Putamen (tissue), 1 donor: ENCODE data around the gene RANBP17.
"Not testable (repeated sequence)": the region's sequence is repeated elsewhere in the genome, so short reads cannot be mapped to it uniquely, and the experiment has no call there.

ENCODE experiments used
- DNase-seq: peaks from one replicate; pipeline ENCODE4 v3.0.0-alpha.2; 2016; ENCODE audit warnings: low spot score

The RANBP17 gene

GRCh38 chr5:170861917-170862766 lies at the start of gene RANBP17:
Gene RANBP17 (plus strand): TSS chr5:170862018.
- no peak for DNase-seq

- DNase-seq: no peak
These were observed 48.6 kb upstream of the RANBP17 start for GRCh38 chr5:170813231-170813630.

GRCh38 chr5:170817195-170817594 lies 44.6 kb upstream of the RANBP17 start:
- no peak for DNase-seq

GRCh38 chr5:170818232-170818631 lies 43.6 kb upstream of the RANBP17 start:
- DNase-seq: no peak

GRCh38 chr5:170819824-170820223 lies 42.0 kb upstream of the RANBP17 start:
- no peak for DNase-seq

GRCh38 chr5:170821257-170821800 lies 40.5 kb upstream of the RANBP17 start:
- no peak for DNase-seq

- no peak for DNase-seq
These were observed 35.7 kb upstream of the RANBP17 start for GRCh38 chr5:170826117-170826516.

- DNase-seq: no peak
These were observed 29.6 kb upstream of the RANBP17 start for GRCh38 chr5:170832241-170832640.

- not testable (repeated sequence) for DNase-seq
These were observed 27.8 kb upstream of the RANBP17 start for GRCh38 chr5:170833981-170834380.

GRCh38 chr5:170836226-170836625 lies 25.6 kb upstream of the RANBP17 start:
- DNase-seq: no peak

- DNase-seq: no peak
These were observed 17.9 kb upstream of the RANBP17 start for GRCh38 chr5:170843870-170844269.

- no peak for DNase-seq
These were observed 17.2 kb upstream of the RANBP17 start for GRCh38 chr5:170844651-170845050.

GRCh38 chr5:170846416-170846815 lies 15.4 kb upstream of the RANBP17 start:
- DNase-seq: no peak

GRCh38 chr5:170846846-170847245 lies 15.0 kb upstream of the RANBP17 start:
- no peak for DNase-seq

- DNase-seq: no peak
These were observed 13.8 kb upstream of the RANBP17 start for GRCh38 chr5:170848033-170848432.

GRCh38 chr5:170849374-170849773 lies 12.4 kb upstream of the RANBP17 start:
- DNase-seq: no peak

- no peak for DNase-seq
These were observed 7.3 kb upstream of the RANBP17 start for GRCh38 chr5:170854566-170854965.

GRCh38 chr5:170857066-170857465 lies 4.8 kb upstream of the RANBP17 start:
- no peak for DNase-seq

GRCh38 chr5:170860415-170860814 lies 1.4 kb upstream of the RANBP17 start:
- no peak for DNase-seq

- DNase-seq: no peak
These were observed 776 bp upstream of the RANBP17 start for GRCh38 chr5:170860818-170861666.

- no peak for DNase-seq
These were observed 226 bp upstream of the RANBP17 start for GRCh38 chr5:170861667-170861916.

GRCh38 chr5:170863646-170864045 lies 1.8 kb downstream of the RANBP17 start:
- DNase-seq: no peak

- no peak for DNase-seq
These were observed 3.8 kb downstream of the RANBP17 start for GRCh38 chr5:170865622-170866021.
